ENCODE results near the gene PATE3. TPM values are rescaled to one million over a fixed set of nuclear protein-coding genes. Genes with fewer than 3 reads are reported as not detected.

PATE3 gene
- not detected in 2 replicates for total RNA-seq (2021)
- Bru-seq, nascent RNA, result not detected
- BruChase-seq, experiment 1, labeled RNA remaining after a 2-hour chase, result not detected
- not detected for BruChase-seq, experiment 2, labeled RNA remaining after a 6-hour chase
- long read RNA-seq, result 0 reads

GRCh38 chr11:125787827-125788226 lies at the start of gene PATE3:
TSS of gene PATE3 (plus strand) at chr11:125788127. CDS start at chr11:125788152, 25 bp downstream.
- H2AFZ ChIP-seq, result no peak within 1 kb of the TSS; the same call in 1 of the 2 replicates
- H3K9me3 ChIP-seq (ENCODE audit: insufficient read depth, low read depth), result no peaks in the 10 kb centered on the region
- H3K79me2 ChIP-seq (ENCODE audit: low read depth), result no peaks in the 10 kb centered on the region
- intact Hi-C loops (cut with micrococcal nuclease; ENCODE audit: unreplicated experiment), result no loop called here
- no peak within 1 kb of the TSS for H3K4me2 ChIP-seq
- H3K9me2 ChIP-seq (ENCODE audit: insufficient read depth), result no peaks in the 10 kb centered on the region
- POLR2A ChIA-PET (ENCODE audit: unreplicated experiment), result interaction anchor here (0.6 kb wide), 1 partner anchor 220 kb away, joined by 27 read pairs; no protein-coding TSS in a partner anchor
- H3F3A ChIP-seq (ENCODE audit: insufficient read depth, low read depth), result no peaks in the 10 kb centered on the region
- no peaks in the 10 kb centered on the region for H3K27me3 ChIP-seq (ENCODE audit: insufficient read depth, low read depth)
- DNase-seq, result no peak
- CTCF ChIA-PET, result no interaction called here
- H3K4me1 ChIP-seq (replicated peaks; ENCODE audit: insufficient read depth), result no peaks in the 10 kb centered on the region
- H4K20me1 ChIP-seq (ENCODE audit: insufficient read depth), result no peaks in the 10 kb centered on the region
- H3K27ac ChIP-seq, result no peak within 1 kb of the TSS
- no TSS peak for BruUV-seq (replicated peaks)
- H3K4me3 ChIP-seq, result no peak within 1 kb of the TSS
- no peaks in the 10 kb centered on the region for H3K36me3 ChIP-seq (ENCODE audit: low read depth)
- TF ChIP-seq EZH2 (IDR thresholded peaks at IDR 0.05; ENCODE audit: low read depth) (no peak), CTCF (conservative IDR thresholded peaks at IDR 0.05) (no peak)

GRCh38 chr11:125740617-125741016 lies 47.3 kb upstream of the PATE3 start:
- no peak for TF ChIP-seq EZH2 (IDR thresholded peaks at IDR 0.05; ENCODE audit: low read depth)
- TF ChIP-seq CTCF (conservative IDR thresholded peaks at IDR 0.05), result no peak
- H3K27me3 ChIP-seq (ENCODE audit: insufficient read depth, low read depth), result peaks cover 8% of the 10 kb centered on the region
- H3K4me1 ChIP-seq (replicated peaks; ENCODE audit: insufficient read depth), result no peaks in the 10 kb centered on the region
- H3K36me3 ChIP-seq (ENCODE audit: low read depth), result no peaks in the 10 kb centered on the region
- H3K79me2 ChIP-seq (ENCODE audit: low read depth), result no peaks in the 10 kb centered on the region
- CTCF ChIA-PET, result no interaction called here
- no peak overlapping the region for H3K4me2 ChIP-seq
- H2AFZ ChIP-seq, result no peak overlapping the region
- no peaks in the 10 kb centered on the region for H3K9me2 ChIP-seq (ENCODE audit: insufficient read depth)
- no peaks in the 10 kb centered on the region for H3F3A ChIP-seq (ENCODE audit: insufficient read depth, low read depth)
- H3K4me3 ChIP-seq, result no peak overlapping the region
- no peak for DNase-seq
- no TSS peak for BruUV-seq (replicated peaks)
- POLR2A ChIA-PET (ENCODE audit: unreplicated experiment), result no interaction called here
- intact Hi-C loops (cut with micrococcal nuclease; ENCODE audit: unreplicated experiment), result no loop called here
- no peaks in the 10 kb centered on the region for H3K9me3 ChIP-seq (ENCODE audit: insufficient read depth, low read depth)
- H4K20me1 ChIP-seq (ENCODE audit: insufficient read depth), result no peaks in the 10 kb centered on the region; the same call in 1 of the 2 replicates
- no peak overlapping the region for H3K27ac ChIP-seq

GRCh38 chr11:125743681-125744080 lies 44.2 kb upstream of the PATE3 start:
- POLR2A ChIA-PET (ENCODE audit: unreplicated experiment), result no interaction called here
- H3K27me3 ChIP-seq (ENCODE audit: insufficient read depth, low read depth), result peaks cover 26% of the 10 kb centered on the region
- no peaks in the 10 kb centered on the region for H3K79me2 ChIP-seq (ENCODE audit: low read depth)
- CTCF ChIA-PET, result no interaction called here
- no peak for TF ChIP-seq CTCF (conservative IDR thresholded peaks at IDR 0.05)
- no peak for TF ChIP-seq EZH2 (IDR thresholded peaks at IDR 0.05; ENCODE audit: low read depth)
- no peak for DNase-seq
- BruUV-seq (replicated peaks), result no TSS peak
- no peaks in the 10 kb centered on the region; the same call in 1 of the 2 replicates for H4K20me1 ChIP-seq (ENCODE audit: insufficient read depth)
- H3K4me1 ChIP-seq (replicated peaks; ENCODE audit: insufficient read depth), result no peaks in the 10 kb centered on the region
- no peaks in the 10 kb centered on the region for H3F3A ChIP-seq (ENCODE audit: insufficient read depth, low read depth)
- no peaks in the 10 kb centered on the region for H3K9me3 ChIP-seq (ENCODE audit: insufficient read depth, low read depth)
- intact Hi-C loops (cut with micrococcal nuclease; ENCODE audit: unreplicated experiment), result no loop called here
- H3K4me3 ChIP-seq, result no peak overlapping the region
- H3K4me2 ChIP-seq, result no peak overlapping the region
- H2AFZ ChIP-seq, result no peak overlapping the region
- H3K27ac ChIP-seq, result no peak overlapping the region
- H3K36me3 ChIP-seq (ENCODE audit: low read depth), result no peaks in the 10 kb centered on the region
- H3K9me2 ChIP-seq (ENCODE audit: insufficient read depth), result no peaks in the 10 kb centered on the region
